ENCODE measurements around the gene ZSCAN18.
"Not testable (repeated sequence)": the region's sequence is repeated elsewhere in the genome, so short reads cannot be mapped to it uniquely, and the experiment has no call there.

ZSCAN18 gene

GRCh38 chr19:58097781-58098681 is at the start of gene ZSCAN18:
TSS of gene ZSCAN18 (minus strand) at chr19:58098231. CDS start at chr19:58090267, 7,964 bp downstream.
- H3K9me3 ChIP-seq: no peaks in the 10 kb centered on the region
- H3K4me3 ChIP-seq (ENCODE audit: low read depth in 1 of 2, low read length in 1 of 2): peak within 1 kb of the TSS; percentile 67 to 68
- TF ChIP-seq CTCF (IDR thresholded peaks at IDR 0.05): no peak
- H3K4me1 ChIP-seq (ENCODE audit: control insufficient read depth in 1 of 2, insufficient read depth in 1 of 2, low read depth in 1 of 2, low read length in 1 of 2): peaks cover 0 to 8% of the 10 kb centered on the region in 2 experiments
- H3K36me3 ChIP-seq: no peaks in the 10 kb centered on the region
- peak within 1 kb of the TSS; percentile 81 for H3K27ac ChIP-seq
- H3K27me3 ChIP-seq: no peaks in the 10 kb centered on the region

- not testable (repeated sequence) for H3K9me3 ChIP-seq; H3K27ac ChIP-seq; H3K36me3 ChIP-seq; H3K4me3 ChIP-seq (ENCODE audit: low read depth in 1 of 2, low read length in 1 of 2); H3K27me3 ChIP-seq
- H3K4me1 ChIP-seq (ENCODE audit: control insufficient read depth in 1 of 2, insufficient read depth in 1 of 2, low read depth in 1 of 2, low read length in 1 of 2): peaks cover 9 to 13% of the 10 kb centered on the region in 2 experiments
Observed at GRCh38 chr19:58147475-58147874, 49.4 kb upstream of the ZSCAN18 start.

GRCh38 chr19:58145849-58146248 is 47.8 kb upstream of the ZSCAN18 start:
- no peak for TF ChIP-seq CTCF (IDR thresholded peaks at IDR 0.05)
- peaks cover 12% of the 10 kb centered on the region for H3K9me3 ChIP-seq

GRCh38 chr19:58134244-58134643 is 36.2 kb upstream of the ZSCAN18 start:
- H3K27me3 ChIP-seq: no peaks in the 10 kb centered on the region
- no peak overlapping the region for H3K4me3 ChIP-seq (ENCODE audit: low read depth in 1 of 2, low read length in 1 of 2)
- H3K4me1 ChIP-seq (ENCODE audit: control insufficient read depth in 1 of 2, insufficient read depth in 1 of 2, low read depth in 1 of 2, low read length in 1 of 2): no peaks in the 10 kb centered on the region
- H3K27ac ChIP-seq: no peak overlapping the region
- no peak for TF ChIP-seq CTCF (IDR thresholded peaks at IDR 0.05)
- H3K9me3 ChIP-seq: peaks cover 38% of the 10 kb centered on the region
- H3K36me3 ChIP-seq: no peaks in the 10 kb centered on the region

More at GRCh38 chr19:58145849-58146248, 47.8 kb upstream of the ZSCAN18 start:
- peaks cover 6% of the 10 kb centered on the region for H3K36me3 ChIP-seq
- peaks cover 8% of the 10 kb centered on the region for H3K27me3 ChIP-seq
- no peak overlapping the region for H3K4me3 ChIP-seq (ENCODE audit: low read depth in 1 of 2, low read length in 1 of 2)
- peaks cover 9 to 11% of the 10 kb centered on the region in 2 experiments for H3K4me1 ChIP-seq (ENCODE audit: control insufficient read depth in 1 of 2, insufficient read depth in 1 of 2, low read depth in 1 of 2, low read length in 1 of 2)
- no peak overlapping the region for H3K27ac ChIP-seq

- H3K4me1 ChIP-seq (ENCODE audit: control insufficient read depth in 1 of 2, insufficient read depth in 1 of 2, low read depth in 1 of 2, low read length in 1 of 2): no peaks in the 10 kb centered on the region
- H3K9me3 ChIP-seq: peaks cover 69% of the 10 kb centered on the region
- no peak for TF ChIP-seq CTCF (IDR thresholded peaks at IDR 0.05)
- H3K27me3 ChIP-seq: no peaks in the 10 kb centered on the region
- no peak overlapping the region for H3K4me3 ChIP-seq (ENCODE audit: low read depth in 1 of 2, low read length in 1 of 2)
- no peak overlapping the region for H3K27ac ChIP-seq
- H3K36me3 ChIP-seq: no peaks in the 10 kb centered on the region
Observed at GRCh38 chr19:58129284-58129683, 31.3 kb upstream of the ZSCAN18 start.

- Histone ChIP-seq H3K36me3 (no peaks in the 10 kb centered on the region), H3K27me3 (no peaks in the 10 kb centered on the region), H3K4me1 (ENCODE audit: control insufficient read depth in 1 of 2, insufficient read depth in 1 of 2, low read depth in 1 of 2, low read length in 1 of 2) (no peaks in the 10 kb centered on the region), H3K27ac (no peak overlapping the region), H3K9me3 (peaks cover 68% of the 10 kb centered on the region), H3K4me3 (ENCODE audit: low read depth in 1 of 2, low read length in 1 of 2) (no peak overlapping the region)
- no peak for TF ChIP-seq CTCF (IDR thresholded peaks at IDR 0.05)
Observed at GRCh38 chr19:58128041-58128685, 30.1 kb upstream of the ZSCAN18 start.

All from neutrophil (primary cell).